ENCODE results near the gene IRGQ. TPM values are rescaled to one million over a fixed set of nuclear protein-coding genes. Genes with fewer than 3 reads are reported as not detected.
"Not testable (repeated sequence)": the region's sequence is repeated elsewhere in the genome, so short reads cannot be mapped to it uniquely, and the experiment has no call there.

IRGQ gene
- total RNA-seq, 2 donors from 2014 or later, result 24.7 to 25.9 TPM

DNA sequence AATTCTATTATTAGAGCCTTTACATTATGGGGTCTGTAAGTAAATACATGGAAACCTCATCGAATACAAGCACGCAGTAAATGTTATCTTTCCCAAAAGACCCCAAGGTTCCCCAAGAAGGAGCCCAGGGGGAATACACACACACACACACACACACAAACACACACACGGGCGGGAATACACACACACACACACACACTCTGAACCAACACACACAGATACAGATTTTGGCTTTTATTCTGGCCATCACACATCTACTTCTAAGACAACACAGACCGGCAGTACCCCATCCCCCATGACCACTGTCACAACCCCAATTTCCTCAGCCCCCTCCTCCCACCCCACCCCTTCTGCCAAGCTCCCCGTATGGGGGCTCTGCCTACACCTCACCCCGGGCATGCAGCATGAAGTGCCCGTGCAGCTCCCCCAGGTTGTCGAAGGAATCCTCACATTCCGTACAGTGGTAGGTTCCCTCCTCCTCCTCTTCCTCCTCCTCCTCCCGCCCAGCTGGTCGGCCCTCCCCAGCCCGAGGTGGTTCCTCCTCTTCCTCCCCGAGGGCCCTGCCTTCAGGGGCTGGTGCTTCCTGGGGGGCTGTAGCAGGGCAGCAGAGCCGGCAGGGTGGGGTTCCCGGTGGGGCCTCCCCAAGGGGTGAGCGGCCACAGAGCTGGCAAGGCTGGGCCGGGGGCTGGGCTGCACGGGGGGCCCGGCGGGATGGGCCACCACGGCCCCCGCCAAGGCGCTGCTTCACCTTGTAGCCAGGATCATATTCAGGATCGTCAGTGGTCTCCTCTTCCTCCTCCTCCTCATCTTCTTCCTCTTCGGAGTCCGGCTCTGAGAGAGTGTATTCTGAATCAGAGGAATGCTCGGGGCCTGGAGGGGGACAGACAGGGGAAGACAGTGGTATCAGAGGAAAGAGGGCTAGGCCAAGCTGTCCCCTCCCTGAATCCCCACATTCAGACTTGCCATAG lies 11.6 kb upstream of the IRGQ start:
- DNase-seq (ENCODE audit: low spot score), result no peak
- H3K27ac ChIP-seq, result no peak overlapping the region
- no peaks in the 10 kb centered on the region for H3K27me3 ChIP-seq
- TF ChIP-seq, protein P1, sequence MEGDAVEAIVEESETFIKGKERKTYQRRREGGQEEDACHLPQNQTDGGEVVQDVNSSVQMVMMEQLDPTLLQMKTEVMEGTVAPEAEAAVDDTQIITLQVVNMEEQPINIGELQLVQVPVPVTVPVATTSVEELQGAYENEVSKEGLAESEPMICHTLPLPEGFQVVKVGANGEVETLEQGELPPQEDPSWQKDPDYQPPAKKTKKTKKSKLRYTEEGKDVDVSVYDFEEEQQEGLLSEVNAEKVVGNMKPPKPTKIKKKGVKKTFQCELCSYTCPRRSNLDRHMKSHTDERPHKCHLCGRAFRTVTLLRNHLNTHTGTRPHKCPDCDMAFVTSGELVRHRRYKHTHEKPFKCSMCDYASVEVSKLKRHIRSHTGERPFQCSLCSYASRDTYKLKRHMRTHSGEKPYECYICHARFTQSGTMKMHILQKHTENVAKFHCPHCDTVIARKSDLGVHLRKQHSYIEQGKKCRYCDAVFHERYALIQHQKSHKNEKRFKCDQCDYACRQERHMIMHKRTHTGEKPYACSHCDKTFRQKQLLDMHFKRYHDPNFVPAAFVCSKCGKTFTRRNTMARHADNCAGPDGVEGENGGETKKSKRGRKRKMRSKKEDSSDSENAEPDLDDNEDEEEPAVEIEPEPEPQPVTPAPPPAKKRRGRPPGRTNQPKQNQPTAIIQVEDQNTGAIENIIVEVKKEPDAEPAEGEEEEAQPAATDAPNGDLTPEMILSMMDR (IDR thresholded peaks at IDR 0.05), result no peak
- H3K9me3 ChIP-seq, result no peaks in the 10 kb centered on the region
- no peak overlapping the region for H3K4me3 ChIP-seq
- H3K4me1 ChIP-seq, result peaks cover 0 to 4% of the 10 kb centered on the region in 2 donors
- H3K36me3 ChIP-seq, result peaks cover 15% of the 10 kb centered on the region

- TF ChIP-seq, protein P1 (IDR thresholded peaks at IDR 0.05), result no peak
- Histone ChIP-seq H3K27me3 (no peaks in the 10 kb centered on the region), H3K4me1 (peaks cover 2 to 4% of the 10 kb centered on the region in 2 donors), H3K4me3 (no peak overlapping the region), H3K27ac (no peak overlapping the region), H3K9me3 (no peaks in the 10 kb centered on the region), H3K36me3 (peaks cover 8% of the 10 kb centered on the region)
- no peak for DNase-seq (ENCODE audit: low spot score)
These were observed 10.8 kb upstream of the IRGQ start for GRCh38 chr19:43606569-43607229.

DNA sequence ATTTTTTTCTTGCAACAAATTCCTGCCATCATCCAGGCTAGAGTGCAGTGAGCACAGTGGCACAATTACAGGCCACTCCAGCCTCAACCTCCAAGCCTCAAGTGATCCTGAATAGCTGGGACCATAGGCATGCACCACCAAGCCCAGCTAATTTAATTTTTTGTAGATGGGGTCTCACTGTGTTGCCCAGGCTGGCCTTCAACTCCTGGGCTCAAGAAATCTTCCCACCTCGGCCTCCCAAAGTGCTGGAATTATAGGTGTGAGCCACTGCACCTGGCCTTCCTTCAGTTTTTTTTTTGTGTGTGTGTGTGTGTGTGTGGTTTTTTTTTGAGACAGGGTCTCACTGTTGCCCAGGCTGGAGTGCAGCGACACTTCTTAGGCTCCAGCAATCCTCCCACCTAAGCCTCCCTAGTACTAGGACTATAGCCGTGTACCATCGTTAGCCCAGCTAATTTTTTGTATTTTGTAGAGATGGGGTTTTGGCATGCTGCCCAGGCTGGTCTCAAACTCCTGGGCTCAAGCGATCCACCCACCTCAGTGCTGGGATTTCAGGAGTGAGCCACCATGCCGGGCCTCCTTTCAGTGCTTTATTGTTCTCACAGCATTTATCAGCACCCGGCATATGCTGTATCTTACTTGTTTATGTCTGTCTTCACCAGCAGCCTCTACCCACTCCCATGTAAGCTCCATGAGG lies 10.1 kb upstream of the IRGQ start:
- TF ChIP-seq, protein P1 (IDR thresholded peaks at IDR 0.05), result no peak
- no peak for DNase-seq (ENCODE audit: low spot score)
- H3K4me3 ChIP-seq, result no peak overlapping the region
- no peak overlapping the region for H3K27ac ChIP-seq
- peaks cover 6% of the 10 kb centered on the region for H3K36me3 ChIP-seq
- no peaks in the 10 kb centered on the region for H3K9me3 ChIP-seq
- no peaks in the 10 kb centered on the region for H3K27me3 ChIP-seq
- H3K4me1 ChIP-seq, result peaks cover 3 to 4% of the 10 kb centered on the region in 2 donors

DNA sequence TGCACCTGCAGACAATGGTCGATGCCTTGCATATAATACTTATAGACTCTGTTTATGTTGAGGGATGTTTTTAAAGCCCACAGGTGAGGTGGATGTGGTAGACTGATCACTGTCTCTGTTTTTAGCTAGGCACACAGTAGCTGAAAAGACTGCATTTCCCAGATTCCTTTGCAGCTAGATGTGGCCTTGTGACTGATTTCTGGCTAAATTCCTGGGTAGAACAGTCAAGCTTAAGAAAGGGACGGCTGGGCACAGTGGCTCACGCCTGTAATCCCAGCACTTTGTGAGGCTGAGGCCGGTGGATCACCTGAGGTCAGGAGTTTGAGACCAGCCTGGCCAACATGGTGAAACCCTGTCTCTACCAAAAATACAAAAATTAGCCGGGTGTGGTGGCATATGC lies 4.4 kb upstream of the IRGQ start:
- Histone ChIP-seq H3K36me3 (peaks cover 17% of the 10 kb centered on the region), H3K4me1 (peaks cover 0 to 19% of the 10 kb centered on the region in 2 donors)
- DNase-seq (ENCODE audit: low spot score); H3K27ac ChIP-seq; H3K9me3 ChIP-seq; H3K4me3 ChIP-seq; H3K27me3 ChIP-seq: not testable (repeated sequence)

DNA sequence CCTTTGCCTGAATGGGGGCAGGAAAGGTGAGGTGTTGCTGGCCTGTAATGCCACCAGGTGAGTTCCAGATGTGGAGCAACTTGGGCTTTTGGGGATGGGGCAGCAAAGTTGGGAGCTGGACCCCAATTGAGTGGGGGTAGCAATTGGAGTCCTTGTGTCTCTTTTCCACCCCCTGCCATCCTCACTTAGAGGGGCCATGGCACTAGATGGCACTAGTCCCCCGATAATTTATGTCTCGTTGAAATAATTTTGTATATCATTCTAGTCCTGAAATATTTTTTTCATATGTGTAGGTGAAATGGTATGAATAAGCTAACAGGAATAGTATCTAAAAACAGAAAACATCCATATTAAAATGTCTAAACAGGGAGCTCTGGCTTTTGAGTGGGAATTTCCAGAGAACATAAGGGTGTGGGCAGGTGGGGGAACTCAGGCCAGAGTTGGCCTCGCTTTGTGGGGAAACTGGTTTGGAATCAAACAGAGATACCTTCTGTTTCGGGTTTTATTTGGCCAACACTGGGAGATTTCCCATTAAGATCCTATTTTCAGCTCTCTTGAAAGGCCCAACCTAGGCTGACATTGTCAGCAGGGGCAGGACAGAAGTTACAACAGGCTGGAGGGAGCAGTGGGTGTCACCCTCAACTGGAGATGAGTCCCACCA lies 3.8 kb upstream of the IRGQ start:
- TF ChIP-seq, protein P1 (IDR thresholded peaks at IDR 0.05), result no peak
- H3K27me3 ChIP-seq, result no peaks in the 10 kb centered on the region
- no peak overlapping the region for H3K27ac ChIP-seq
- peaks cover 0 to 25% of the 10 kb centered on the region in 2 donors for H3K4me1 ChIP-seq
- H3K4me3 ChIP-seq, result no peak overlapping the region
- no peaks in the 10 kb centered on the region for H3K9me3 ChIP-seq
- no peak for DNase-seq (ENCODE audit: low spot score)
- H3K36me3 ChIP-seq, result peaks cover 17% of the 10 kb centered on the region

All from right atrium auricular region (tissue), 2 donors.